Neuronal stem cell (in vitro differentiated cells): ENCODE results near the gene ITGB4.

ENCODE experiments used
- DNase-seq: peaks from one replicate; pipeline ENCODE4 v3.0.0-alpha.2; 2013; ENCODE audit warnings: low spot score
- H2AFZ ChIP-seq: one replicate; pipeline ENCODE4 v1.6.1; 2013; ENCODE audit warnings: mild to moderate bottlenecking, low read length, inconsistent platforms
- H2AK5ac ChIP-seq: 2 replicates; pipeline ENCODE4 v1.6.1; 2013; ENCODE audit warnings: low read depth, mild to moderate bottlenecking, inconsistent platforms, low read length, moderate library complexity, mixed read lengths
- H2BK120ac ChIP-seq: 2 replicates; pipeline ENCODE4 v1.6.1; 2013; ENCODE audit warnings: low read depth, mild to moderate bottlenecking, inconsistent platforms, low read length, moderate library complexity, mixed read lengths
- H2BK12ac ChIP-seq: one replicate; pipeline ENCODE4 v1.6.1; 2013; ENCODE audit warnings: low read length, inconsistent platforms
- H2BK15ac ChIP-seq: 2 replicates; pipeline ENCODE4 v1.6.1; 2013; ENCODE audit warnings: mild to moderate bottlenecking, low read length, inconsistent platforms, mixed read lengths
- H2BK5ac ChIP-seq: one replicate; pipeline ENCODE4 v1.6.1; 2013; ENCODE audit warnings: inconsistent platforms, mild to moderate bottlenecking, low read length, moderate library complexity
- H3K14ac ChIP-seq: one replicate; pipeline ENCODE4 v1.6.1; 2013; ENCODE audit warnings: low read length, inconsistent platforms
- H3K18ac ChIP-seq: 2 replicates; pipeline ENCODE4 v1.6.1; 2013; ENCODE audit warnings: low read length, inconsistent platforms
- H3K23ac ChIP-seq: 2 replicates; pipeline ENCODE4 v1.6.1; 2013; ENCODE audit warnings: low read depth, mild to moderate bottlenecking, mixed read lengths, low read length, inconsistent platforms; ENCODE audit not compliant: poor library complexity
- H3K27ac ChIP-seq: replicated peaks from 3 replicates; pipeline ENCODE4 v1.5.1; 2013; ENCODE audit warnings: low read length, inconsistent platforms
- H3K27me3 ChIP-seq, 3 experiments: 2 replicates each; pipeline ENCODE4 v1.6.1; 2013; ENCODE audit warnings: low read length in 3 of 3, mild to moderate bottlenecking in 2 of 3, inconsistent platforms in 1 of 3, low read depth in 1 of 3, mixed read lengths in 1 of 3, moderate library complexity in 1 of 3; ENCODE audit not compliant: control insufficient read depth in 3 of 3, insufficient read depth in 3 of 3
- H3K36me3 ChIP-seq, 2 donors: replicated peaks in 1 of 2; 2 replicates each; pipeline ENCODE4 v1.6.1; 2013; ENCODE audit warnings: low read length in 2 of 2; ENCODE audit not compliant: control insufficient read depth in 2 of 2, insufficient read depth in 2 of 2
- H3K4ac ChIP-seq: 2 replicates; pipeline ENCODE4 v1.6.1; 2013; ENCODE audit warnings: inconsistent platforms, mild to moderate bottlenecking, low read length, moderate library complexity
- H3K4me1 ChIP-seq, 2 donors: 1 replicate in 1 of 2; 2 replicates in 1 of 2; pipeline ENCODE4 v1.6.1; 2013; ENCODE audit warnings: low read length in 2 of 2, low read depth in 1 of 2; ENCODE audit not compliant: control insufficient read depth in 2 of 2, insufficient read depth in 1 of 2
- H3K4me2 ChIP-seq: one replicate; pipeline ENCODE4 v1.6.1; 2013; ENCODE audit warnings: mild to moderate bottlenecking, low read length, inconsistent platforms; ENCODE audit not compliant: insufficient read depth, poor library complexity, severe bottlenecking
- H3K4me3 ChIP-seq, 2 donors: 2 replicates each; pipeline ENCODE4 v1.5.1; 2013; ENCODE audit warnings: low read length in 2 of 2, mild to moderate bottlenecking in 2 of 2, inconsistent platforms in 1 of 2, moderate library complexity in 1 of 2
- H3K79me1 ChIP-seq: one replicate; pipeline ENCODE4 v1.6.1; 2013; ENCODE audit warnings: low read depth, mild to moderate bottlenecking, inconsistent platforms, low read length, moderate library complexity
- H3K9ac ChIP-seq: one replicate; pipeline ENCODE4 v1.6.1; 2013; ENCODE audit warnings: mild to moderate bottlenecking, low read depth, low read length, inconsistent platforms; ENCODE audit not compliant: poor library complexity
- H3K9me3 ChIP-seq, 2 donors: replicated peaks in 1 of 2; 2 replicates each; pipeline versions ENCODE3 to v1.6.1; 2013; ENCODE audit warnings: low read length in 2 of 2, mild to moderate bottlenecking in 2 of 2, inconsistent platforms in 1 of 2, low read depth in 1 of 2, mixed read lengths in 1 of 2, moderate library complexity in 1 of 2; ENCODE audit not compliant: control insufficient read depth in 2 of 2, insufficient read depth in 1 of 2
- H4K8ac ChIP-seq: one replicate; pipeline ENCODE4 v1.6.1; 2013; ENCODE audit warnings: low read depth, mild to moderate bottlenecking, inconsistent platforms, low read length, moderate library complexity
- H4K91ac ChIP-seq: one replicate; pipeline ENCODE4 v1.6.1; 2013; ENCODE audit warnings: low read length, low read depth, mild to moderate bottlenecking, inconsistent platforms; ENCODE audit not compliant: poor library complexity
- WGBS, 2 donors: extraction: QIAGEN DNeasy Blood & Tissue Kit; methylation state at CpG; one replicate each; pipeline ENCODE4 v1.1.7; 2013; ENCODE audit warnings: missing lambda C conversion rate in 2 of 2, mixed read lengths in 1 of 2; ENCODE audit not compliant: insufficient read length in 2 of 2, insufficient replicate concordance in 1 of 2; ENCODE audit errors: extremely low coverage in 2 of 2; 5-methylcytosine and 5-hydroxymethylcytosine counted together

ITGB4 gene

GRCh38 chr17:75750661-75751423, 29.6 kb downstream of the ITGB4 start:
- peak overlapping the region; percentile 73 for H3K23ac ChIP-seq
- peak overlapping the region; percentile 58 for H3K18ac ChIP-seq
- H2BK120ac ChIP-seq = no peak overlapping the region
- no peak overlapping the region for H3K4me3 ChIP-seq
- no peak overlapping the region for H3K27ac ChIP-seq
- no CpG with 5 or more reads among the region's 23 CpGs for WGBS, 2 donors
- no peak overlapping the region for H3K4me2 ChIP-seq
- peak overlapping the region; percentile 23 for H3K4ac ChIP-seq
- DNase-seq = no peak
- H2AFZ ChIP-seq = no peak overlapping the region
- peak overlapping the region; percentile 2 for H3K9ac ChIP-seq
- H2AK5ac ChIP-seq = peak overlapping the region; percentile 89
- peaks cover 0 to 8% of the 10 kb centered on the region in 2 donors for H3K4me1 ChIP-seq
- peak overlapping the region; percentile 89 for H2BK15ac ChIP-seq
- peak overlapping the region; percentile 58 for H2BK12ac ChIP-seq
- peaks cover 2% of the 10 kb centered on the region for H3K79me1 ChIP-seq
- no peaks in the 10 kb centered on the region for H3K9me3 ChIP-seq
- H3K14ac ChIP-seq = no peak overlapping the region
- H3K27me3 ChIP-seq = peaks cover 0 to 21% (median 5%) of the 10 kb centered on the region in 3 experiments
- H3K36me3 ChIP-seq = no peaks in the 10 kb centered on the region
- no peak overlapping the region for H4K8ac ChIP-seq
- H4K91ac ChIP-seq = no peak overlapping the region
- peak overlapping the region; percentile 60 for H2BK5ac ChIP-seq

- peaks cover 0 to 21% (median 5%) of the 10 kb centered on the region in 3 experiments for H3K27me3 ChIP-seq
- H3K4me3 ChIP-seq = no peak overlapping the region
- DNase-seq = no peak
- H3K4ac ChIP-seq = no peak overlapping the region
- no peak overlapping the region for H3K18ac ChIP-seq
- no peak overlapping the region for H4K91ac ChIP-seq
- no peak overlapping the region for H3K14ac ChIP-seq
- no peak overlapping the region for H3K27ac ChIP-seq
- H2BK15ac ChIP-seq = peak overlapping the region; percentile 10
- H3K4me1 ChIP-seq = peaks cover 0 to 8% of the 10 kb centered on the region in 2 donors
- H2BK120ac ChIP-seq = no peak overlapping the region
- peaks cover 2% of the 10 kb centered on the region for H3K79me1 ChIP-seq
- no peak overlapping the region for H2BK12ac ChIP-seq
- peak overlapping the region; percentile 60 for H2BK5ac ChIP-seq
- no peak overlapping the region for H2AFZ ChIP-seq
- H3K23ac ChIP-seq = no peak overlapping the region
- H3K36me3 ChIP-seq = no peaks in the 10 kb centered on the region
- H2AK5ac ChIP-seq = peak overlapping the region; percentile 93
- no peaks in the 10 kb centered on the region for H3K9me3 ChIP-seq
- H3K9ac ChIP-seq = peak overlapping the region; percentile 54
- no peak overlapping the region for H3K4me2 ChIP-seq
- peak overlapping the region; percentile 86 for H4K8ac ChIP-seq
- WGBS, 2 donors = no CpG with 5 or more reads among the region's 24 CpGs
Observed at GRCh38 chr17:75751676-75752404, 30.6 kb downstream of the ITGB4 start.

- Histone ChIP-seq H4K8ac (peak overlapping the region; percentile 86), H3K18ac (no peak overlapping the region), H2BK12ac (no peak overlapping the region), H3K4me3 (peak overlapping the region in 1 of 2 donors; percentile 5), H4K91ac (no peak overlapping the region), H3K4me2 (no peak overlapping the region), H3K4me1 (peaks cover 0 to 8% of the 10 kb centered on the region in 2 donors), H2AFZ (no peak overlapping the region), H3K9me3 (no peaks in the 10 kb centered on the region), H2BK120ac (no peak overlapping the region), H3K23ac (no peak overlapping the region), H2BK5ac (peak overlapping the region; percentile 60), H3K14ac (no peak overlapping the region), H2AK5ac (peak overlapping the region; percentile 93), H3K4ac (no peak overlapping the region), H3K27me3 (peaks cover 0 to 21% (median 5%) of the 10 kb centered on the region in 3 experiments), H3K9ac (peak overlapping the region; percentile 54), H3K27ac (no peak overlapping the region), H3K79me1 (peaks cover 3% of the 10 kb centered on the region), H3K36me3 (no peaks in the 10 kb centered on the region), H2BK15ac (peak overlapping the region; percentile 79)
- no CpG with 5 or more reads among the region's 10 CpGs for whole genome bisulfite sequencing, 2 donors
- no peak for DNase-seq
Observed at GRCh38 chr17:75752405-75752709, 31.1 kb downstream of the ITGB4 start.
